A673 (cell line): ENCODE results near the gene USP34.

Experiments
- CTCF ChIP-seq: fragments of 300-800, 200-600 bp; sonication (generic); conservative IDR thresholded peaks from 2 replicates; pipeline ENCODE4 v1.5.1; 2017; ENCODE audit warnings: low read depth, mild to moderate bottlenecking, antibody characterized with exemption, low read length, moderate library complexity, mixed read lengths
- EZH2 ChIP-seq: fragments of 200-600 bp; sonication (generic); IDR thresholded peaks from 2 replicates; pipeline ENCODE4 v1.6.1; 2017; ENCODE audit warnings: borderline replicate concordance, low read depth, mild to moderate bottlenecking, mixed read lengths, antibody characterized with exemption, low read length; ENCODE audit not compliant: poor library complexity, severe bottlenecking

- TF ChIP-seq CTCF = no peak
- TF ChIP-seq EZH2 = no peak
Observed at GRCh38 chr2:61291851-61292575, 178.9 kb downstream of the USP34 start.
